B cell (primary cell): ENCODE data around the gene TRPV4.

Experiments
- EZH2 ChIP-seq: IDR thresholded peaks from 2 replicates; pipeline ENCODE4 v1.6.1; 2012; ENCODE audit warnings: borderline replicate concordance, low read depth, mild to moderate bottlenecking, moderate library complexity, low read length; ENCODE audit not compliant: insufficient read depth, poor library complexity, severe bottlenecking
- TF ChIP-seq, protein P1 (sequence below): fragments of 200-600 bp; IDR thresholded peaks from one replicate; pipeline ENCODE4 v1.8.0; 2022; ENCODE audit warnings: antibody characterized with exemption, mild to moderate bottlenecking

- TF ChIP-seq, protein P1, sequence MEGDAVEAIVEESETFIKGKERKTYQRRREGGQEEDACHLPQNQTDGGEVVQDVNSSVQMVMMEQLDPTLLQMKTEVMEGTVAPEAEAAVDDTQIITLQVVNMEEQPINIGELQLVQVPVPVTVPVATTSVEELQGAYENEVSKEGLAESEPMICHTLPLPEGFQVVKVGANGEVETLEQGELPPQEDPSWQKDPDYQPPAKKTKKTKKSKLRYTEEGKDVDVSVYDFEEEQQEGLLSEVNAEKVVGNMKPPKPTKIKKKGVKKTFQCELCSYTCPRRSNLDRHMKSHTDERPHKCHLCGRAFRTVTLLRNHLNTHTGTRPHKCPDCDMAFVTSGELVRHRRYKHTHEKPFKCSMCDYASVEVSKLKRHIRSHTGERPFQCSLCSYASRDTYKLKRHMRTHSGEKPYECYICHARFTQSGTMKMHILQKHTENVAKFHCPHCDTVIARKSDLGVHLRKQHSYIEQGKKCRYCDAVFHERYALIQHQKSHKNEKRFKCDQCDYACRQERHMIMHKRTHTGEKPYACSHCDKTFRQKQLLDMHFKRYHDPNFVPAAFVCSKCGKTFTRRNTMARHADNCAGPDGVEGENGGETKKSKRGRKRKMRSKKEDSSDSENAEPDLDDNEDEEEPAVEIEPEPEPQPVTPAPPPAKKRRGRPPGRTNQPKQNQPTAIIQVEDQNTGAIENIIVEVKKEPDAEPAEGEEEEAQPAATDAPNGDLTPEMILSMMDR: no peak
- no peak for TF ChIP-seq EZH2
Measured at GRCh38 chr12:109814600-109815150, 18.5 kb downstream of the TRPV4 start.
